K562 (cell line): ENCODE results near the gene SPATA13. TPM values are rescaled to one million over a fixed set of nuclear protein-coding genes. Genes with fewer than 3 reads are reported as not detected.
"Not testable (repeated sequence)": the region's sequence is repeated elsewhere in the genome, so short reads cannot be mapped to it uniquely, and the experiment has no call there.

ENCODE experiments used
- ATAC-seq: fragments of 200-7000 bp; cut with Tn5 transposase; 3 replicates; pipeline ENCODE4 v1.9.1; 2020; ENCODE audit warnings: moderate library complexity
- BruUV-seq: library from RNA; stranded (reverse); fragments of 400-500 nt; replicated peaks from 2 replicates; lab custom pipeline; 2021; lab: Mats Ljungman, UMichigan
- CTCF ChIA-PET: fragments of 300-600 bp; formaldehyde crosslinking; extraction: SDS; loops from one replicate; lab custom pipeline; 2021; ENCODE audit warnings: low intra/inter-chr PET ratio; lab: Yijun Ruan, JAX
- POLR2A ChIA-PET: fragments of 300-600, 350-650 bp; sonication (Branson Sonifier 250); formaldehyde crosslinking; extraction: SDS; loops from one replicate; lab custom pipeline; 2021; ENCODE audit warnings: antibody characterized with exemption, inconsistent platforms; lab: Yijun Ruan, JAX
- DNase-seq, 4 experiments: peaks; one replicate each; pipeline versions ENCODE4 v3.0.0 to v3.0.0-alpha.2; 2011 to 2018; ENCODE audit warnings: low spot score in 3 of 4, mixed read lengths in 3 of 4; ENCODE audit errors: extremely low read depth in 1 of 4
- FAIRE-seq: peaks from 2 replicates; lab custom pipeline; 2011; peaks lifted over from hg19 to GRCh38; lab: Jason Lieb, UNC
- H2AFZ ChIP-seq: 2 replicates; pipeline ENCODE4 v1.6.0; 2011; ENCODE audit warnings: low read depth, low read length, control low read depth, inconsistent platforms
- H3K27ac ChIP-seq: fragments of 200-600 bp; 3 replicates; pipeline ENCODE4 v1.8.0; 2011; ENCODE audit warnings: low read depth, mild to moderate bottlenecking, control low read depth, inconsistent platforms, low read length, moderate library complexity, mixed read lengths; ENCODE audit errors: extremely low read depth
- H3K27me3 ChIP-seq, 2 experiments: fragments of 300-600 bp in 1 of 2; 2 replicates in 1 of 2; 3 replicates in 1 of 2; pipeline versions ENCODE4 v1.6.0 to v1.8.0; 2011; ENCODE audit warnings: inconsistent platforms in 2 of 2, low read length in 2 of 2, mild to moderate bottlenecking in 1 of 2, mixed read lengths in 1 of 2, moderate library complexity in 1 of 2; ENCODE audit not compliant: control insufficient read depth in 2 of 2, insufficient read depth in 2 of 2
- H3K36me3 ChIP-seq: fragments of 300-600 bp; 3 replicates; pipeline ENCODE4 v1.8.0; 2011; ENCODE audit warnings: mild to moderate bottlenecking, low read length, inconsistent platforms; ENCODE audit not compliant: control insufficient read depth, insufficient read depth
- H3K4me1 ChIP-seq, 2 experiments: fragments of 200-600 bp in 1 of 2; replicated peaks in 1 of 2; 2 replicates in 1 of 2; 3 replicates in 1 of 2; pipeline versions ENCODE4 v1.5.1 to v1.8.0; 2011; ENCODE audit warnings: inconsistent platforms in 2 of 2, low read length in 2 of 2, mild to moderate bottlenecking in 1 of 2, mixed read lengths in 1 of 2, moderate library complexity in 1 of 2; ENCODE audit not compliant: control insufficient read depth in 2 of 2, insufficient read depth in 2 of 2
- H3K4me2 ChIP-seq: 2 replicates; pipeline ENCODE4 v1.6.1; 2011; ENCODE audit warnings: low read length, control low read depth, inconsistent platforms, mixed read lengths; ENCODE audit not compliant: insufficient read depth
- H3K4me3 ChIP-seq: fragments of 200-600 bp; sonication (generic), shearing (Covaris generic); 2 replicates; pipeline ENCODE4 v1.5.1; 2016; ENCODE audit warnings: control low read depth, inconsistent platforms
- H3K79me2 ChIP-seq: fragments of 200-600 bp; 3 replicates; pipeline ENCODE4 v1.8.0; 2011; ENCODE audit warnings: low read length, inconsistent platforms; ENCODE audit not compliant: control insufficient read depth, insufficient read depth
- H3K9ac ChIP-seq, 2 experiments: 2 replicates each; pipeline versions ENCODE4 v1.6.0 to v1.6.1; 2011; ENCODE audit warnings: low read depth in 2 of 2, low read length in 2 of 2, control low read depth in 1 of 2, inconsistent platforms in 1 of 2, mild to moderate bottlenecking in 1 of 2, mixed read lengths in 1 of 2; ENCODE audit not compliant: insufficient read depth in 1 of 2
- H3K9me1 ChIP-seq: one replicate; pipeline ENCODE4 v1.6.0; 2011; ENCODE audit warnings: inconsistent platforms, mild to moderate bottlenecking, low read length, moderate library complexity; ENCODE audit not compliant: control insufficient read depth, insufficient read depth
- H3K9me3 ChIP-seq: replicated peaks from 2 replicates; pipeline ENCODE4 v1.5.1; 2011; ENCODE audit warnings: low read depth, low read length, inconsistent platforms; ENCODE audit not compliant: control insufficient read depth, insufficient read depth
- H4K20me1 ChIP-seq: replicated peaks from 2 replicates; pipeline ENCODE4 v1.6.1; 2011; ENCODE audit warnings: low read length, inconsistent platforms, mixed read lengths; ENCODE audit not compliant: control insufficient read depth, insufficient read depth
- KLF16 ChIP-seq: IDR thresholded peaks from 2 replicates; pipeline ENCODE4 v1.6.1; 2016; ENCODE audit warnings: antibody characterized with exemption
- WHSC1 ChIP-seq: IDR thresholded peaks from one replicate; pipeline ENCODE4 v1.6.1; 2012; ENCODE audit warnings: low read length, control low read depth, inconsistent platforms
- ZNF584 ChIP-seq: fragments of 200-800 bp; sonication (Bioruptor generic); IDR thresholded peaks from 2 replicates; pipeline ENCODE4 v1.6.1; 2016; ENCODE audit warnings: low read depth, mild to moderate bottlenecking, missing genetic modification characterization, missing compliant biosample characterization
- ZNF778 ChIP-seq: fragments of 450-650 bp; formaldehyde crosslinking; IDR thresholded peaks from 2 replicates; pipeline ENCODE4 v1.4.0; 2020; ENCODE audit warnings: mild to moderate bottlenecking, moderate library complexity
- WGBS: fragments of 100-300 bp; shearing (Covaris generic); methylation state at CpG from one replicate; pipeline ENCODE4 v1.1.6; 2016; ENCODE audit warnings: low coverage, mixed read lengths; ENCODE audit not compliant: insufficient coverage; ENCODE audit errors: missing lambda C conversion rate; 5-methylcytosine and 5-hydroxymethylcytosine counted together
- in situ Hi-C: fragments of 300-500 bp; cut with MboI; formaldehyde crosslinking; loops from 4 replicates; pipeline ENCODE4 v1.15.0; 2018; ENCODE audit warnings: inconsistent platforms, mixed read lengths
- intact Hi-C: fragments of 100-400 bp; cut with micrococcal nuclease; formaldehyde crosslinking; loops from 2 replicates; pipeline ENCODE4 v1.14.2; 2022
- polyA plus RNA-seq, 8 experiments: library from polyadenylated mRNA; depleted of rRNA in 4 of 8; stranded (reverse) in 5 of 8; unstranded in 3 of 8; fragments of >200 nt; fragmentation: Nextera tagmentation in 2 of 8; fragmentation: Illumina TruSeq in 1 of 8; extraction: Ambion mirVana in 2 of 8; extraction: Trizol in 1 of 8; gene quantifications; 2 replicates each; pipeline versions ENCODE4 v1.2.1 to v1.2.3, GENCODE V29; 2011 to 2014; ENCODE audit warnings: inconsistent platforms in 1 of 8, missing spikeins in 1 of 8
- total RNA-seq, 7 experiments: library from RNA; depleted of rRNA in 6 of 7; stranded (reverse); fragments of >200 nt in 6 of 7; fragmentation: Illumina TruSeq in 2 of 7; extraction: Trizol in 2 of 7; gene quantifications; 2 replicates each; pipeline versions ENCODE4 v1.2.1 to v1.2.3, GENCODE V29; 2011 to 2021; ENCODE audit warnings: low replicate concordance in 1 of 7
- TF ChIP-seq, protein P1 (sequence below): fragments of 450-650 bp; IDR thresholded peaks from 2 replicates; pipeline ENCODE4 v1.7.1; 2018; ENCODE audit warnings: mild to moderate bottlenecking, low read depth; ENCODE audit not compliant: partially characterized antibody
- TF ChIP-seq, protein P2 (sequence below): fragments of 250-450 bp; sonication (Bioruptor Pico); IDR thresholded peaks from 2 replicates; pipeline ENCODE4 v1.4.0; 2020; ENCODE audit warnings: mild to moderate bottlenecking, moderate library complexity
- TF ChIP-seq, protein P3 (sequence below): fragments of 250-450 bp; sonication (Bioruptor Pico); IDR thresholded peaks from 2 replicates; pipeline ENCODE4 v1.5.0; 2021

Gene SPATA13
- total and polyA plus RNA-seq, 9 of the 15 experiments (the other 6 are each of a cell fraction or from before 2014, with no cell fraction given), result 0.08 to 0.99 (median 0.21) TPM; not detected in 2

- TF ChIP-seq, protein P1, sequence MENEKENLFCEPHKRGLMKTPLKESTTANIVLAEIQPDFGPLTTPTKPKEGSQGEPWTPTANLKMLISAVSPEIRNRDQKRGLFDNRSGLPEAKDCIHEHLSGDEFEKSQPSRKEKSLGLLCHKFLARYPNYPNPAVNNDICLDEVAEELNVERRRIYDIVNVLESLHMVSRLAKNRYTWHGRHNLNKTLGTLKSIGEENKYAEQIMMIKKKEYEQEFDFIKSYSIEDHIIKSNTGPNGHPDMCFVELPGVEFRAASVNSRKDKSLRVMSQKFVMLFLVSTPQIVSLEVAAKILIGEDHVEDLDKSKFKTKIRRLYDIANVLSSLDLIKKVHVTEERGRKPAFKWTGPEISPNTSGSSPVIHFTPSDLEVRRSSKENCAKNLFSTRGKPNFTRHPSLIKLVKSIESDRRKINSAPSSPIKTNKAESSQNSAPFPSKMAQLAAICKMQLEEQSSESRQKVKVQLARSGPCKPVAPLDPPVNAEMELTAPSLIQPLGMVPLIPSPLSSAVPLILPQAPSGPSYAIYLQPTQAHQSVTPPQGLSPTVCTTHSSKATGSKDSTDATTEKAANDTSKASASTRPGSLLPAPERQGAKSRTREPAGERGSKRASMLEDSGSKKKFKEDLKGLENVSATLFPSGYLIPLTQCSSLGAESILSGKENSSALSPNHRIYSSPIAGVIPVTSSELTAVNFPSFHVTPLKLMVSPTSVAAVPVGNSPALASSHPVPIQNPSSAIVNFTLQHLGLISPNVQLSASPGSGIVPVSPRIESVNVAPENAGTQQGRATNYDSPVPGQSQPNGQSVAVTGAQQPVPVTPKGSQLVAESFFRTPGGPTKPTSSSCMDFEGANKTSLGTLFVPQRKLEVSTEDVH, result no peak
- no peak for TF ChIP-seq ZNF778
- no peak for TF ChIP-seq KLF16
- TF ChIP-seq, protein P2, sequence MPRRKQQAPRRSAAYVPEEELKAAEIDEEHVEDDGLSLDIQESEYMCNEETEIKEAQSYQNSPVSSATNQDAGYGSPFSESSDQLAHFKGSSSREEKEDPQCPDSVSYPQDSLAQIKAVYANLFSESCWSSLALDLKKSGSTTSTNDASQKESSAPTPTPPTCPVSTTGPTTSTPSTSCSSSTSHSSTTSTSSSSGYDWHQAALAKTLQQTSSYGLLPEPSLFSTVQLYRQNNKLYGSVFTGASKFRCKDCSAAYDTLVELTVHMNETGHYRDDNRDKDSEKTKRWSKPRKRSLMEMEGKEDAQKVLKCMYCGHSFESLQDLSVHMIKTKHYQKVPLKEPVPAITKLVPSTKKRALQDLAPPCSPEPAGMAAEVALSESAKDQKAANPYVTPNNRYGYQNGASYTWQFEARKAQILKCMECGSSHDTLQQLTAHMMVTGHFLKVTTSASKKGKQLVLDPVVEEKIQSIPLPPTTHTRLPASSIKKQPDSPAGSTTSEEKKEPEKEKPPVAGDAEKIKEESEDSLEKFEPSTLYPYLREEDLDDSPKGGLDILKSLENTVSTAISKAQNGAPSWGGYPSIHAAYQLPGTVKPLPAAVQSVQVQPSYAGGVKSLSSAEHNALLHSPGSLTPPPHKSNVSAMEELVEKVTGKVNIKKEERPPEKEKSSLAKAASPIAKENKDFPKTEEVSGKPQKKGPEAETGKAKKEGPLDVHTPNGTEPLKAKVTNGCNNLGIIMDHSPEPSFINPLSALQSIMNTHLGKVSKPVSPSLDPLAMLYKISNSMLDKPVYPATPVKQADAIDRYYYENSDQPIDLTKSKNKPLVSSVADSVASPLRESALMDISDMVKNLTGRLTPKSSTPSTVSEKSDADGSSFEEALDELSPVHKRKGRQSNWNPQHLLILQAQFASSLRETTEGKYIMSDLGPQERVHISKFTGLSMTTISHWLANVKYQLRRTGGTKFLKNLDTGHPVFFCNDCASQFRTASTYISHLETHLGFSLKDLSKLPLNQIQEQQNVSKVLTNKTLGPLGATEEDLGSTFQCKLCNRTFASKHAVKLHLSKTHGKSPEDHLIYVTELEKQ (CRISPR knock-in tag), result no peak
- no peak for TF ChIP-seq ZNF584 (CRISPR knock-in tag)
- TF ChIP-seq, protein P3, sequence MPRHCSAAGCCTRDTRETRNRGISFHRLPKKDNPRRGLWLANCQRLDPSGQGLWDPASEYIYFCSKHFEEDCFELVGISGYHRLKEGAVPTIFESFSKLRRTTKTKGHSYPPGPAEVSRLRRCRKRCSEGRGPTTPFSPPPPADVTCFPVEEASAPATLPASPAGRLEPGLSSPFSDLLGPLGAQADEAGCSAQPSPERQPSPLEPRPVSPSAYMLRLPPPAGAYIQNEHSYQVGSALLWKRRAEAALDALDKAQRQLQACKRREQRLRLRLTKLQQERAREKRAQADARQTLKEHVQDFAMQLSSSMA (CRISPR knock-in tag), result no peak
- TF ChIP-seq WHSC1, result no peak
These were observed 163.2 kb downstream of the SPATA13 start (continued) for GRCh38 chr13:24323739-24324075.

GRCh38 chr13:24327598-24327997 lies 167.1 kb downstream of the SPATA13 start:
- H3K27me3 ChIP-seq, ATAC-seq, H3K9me3 ChIP-seq, H3K9ac ChIP-seq, H3K27ac ChIP-seq, H3K79me2 ChIP-seq, intact Hi-C loops, DNase-seq, H3K4me2 ChIP-seq, H3K36me3 ChIP-seq, FAIRE-seq, BruUV-seq, CTCF ChIA-PET, in situ Hi-C loops, H3K9me1 ChIP-seq, H3K4me3 ChIP-seq, H2AFZ ChIP-seq, POLR2A ChIA-PET, H3K4me1 ChIP-seq, H4K20me1 ChIP-seq: not testable (repeated sequence)
- WGBS, result no CpG with 5 or more reads among the region's 23 CpGs
